ENCODE measurements around the gene DEGS1.

DEGS1 gene

GRCh38 chr1:224217655-224218623, 34.9 kb downstream of the DEGS1 start:
- Histone ChIP-seq H3K9me3 (ENCODE audit: insufficient read depth, low read length) (no peaks in the 10 kb centered on the region), H3K4me1 (ENCODE audit: insufficient read depth, insufficient read length) (peaks cover 8% of the 10 kb centered on the region), H3K36me3 (ENCODE audit: insufficient read depth, insufficient read length, low read length) (no peaks in the 10 kb centered on the region), H3K27me3 (ENCODE audit: insufficient read depth, insufficient read length) (no peaks in the 10 kb centered on the region), H3K9ac (ENCODE audit: insufficient read length, low read depth) (no peak overlapping the region), H3K4me3 (ENCODE audit: insufficient read length, low read depth) (no peak overlapping the region)
- no peak for DNase-seq (ENCODE audit: low read depth, low spot score)
- TF ChIP-seq ZNF274 (IDR thresholded peaks at IDR 0.05; ENCODE audit: low read depth, low read length) (no peak), YY1 (IDR thresholded peaks at IDR 0.05; ENCODE audit: insufficient read depth, insufficient read length) (no peak), SUZ12 (IDR thresholded peaks at IDR 0.05; ENCODE audit: extremely low read depth, insufficient read depth, insufficient read length) (no peak)

- Histone ChIP-seq H3K36me3 (ENCODE audit: insufficient read depth, insufficient read length, low read length) (no peaks in the 10 kb centered on the region), H3K9ac (ENCODE audit: insufficient read length, low read depth) (no peak overlapping the region), H3K4me1 (ENCODE audit: insufficient read depth, insufficient read length) (no peaks in the 10 kb centered on the region), H3K4me3 (ENCODE audit: insufficient read length, low read depth) (no peak overlapping the region), H3K27me3 (ENCODE audit: insufficient read depth, insufficient read length) (no peaks in the 10 kb centered on the region), H3K9me3 (ENCODE audit: insufficient read depth, low read length) (no peaks in the 10 kb centered on the region)
- DNase-seq (ENCODE audit: low read depth, low spot score), result no peak
- TF ChIP-seq ZNF274 (IDR thresholded peaks at IDR 0.05; ENCODE audit: low read depth, low read length) (no peak), SUZ12 (IDR thresholded peaks at IDR 0.05; ENCODE audit: extremely low read depth, insufficient read depth, insufficient read length) (no peak), YY1 (IDR thresholded peaks at IDR 0.05; ENCODE audit: insufficient read depth, insufficient read length) (no peak)
Observed at GRCh38 chr1:224219011-224219611, 36.1 kb downstream of the DEGS1 start.

- no peaks in the 10 kb centered on the region for H3K9me3 ChIP-seq (ENCODE audit: insufficient read depth, low read length)
- TF ChIP-seq ZNF274 (IDR thresholded peaks at IDR 0.05; ENCODE audit: low read depth, low read length), result no peak
- TF ChIP-seq SUZ12 (IDR thresholded peaks at IDR 0.05; ENCODE audit: extremely low read depth, insufficient read depth, insufficient read length), result no peak
- no peak for TF ChIP-seq YY1 (IDR thresholded peaks at IDR 0.05; ENCODE audit: insufficient read depth, insufficient read length)
- DNase-seq (ENCODE audit: low read depth, low spot score), result no peak
- no peaks in the 10 kb centered on the region for H3K27me3 ChIP-seq (ENCODE audit: insufficient read depth, insufficient read length)
- no peaks in the 10 kb centered on the region for H3K4me1 ChIP-seq (ENCODE audit: insufficient read depth, insufficient read length)
- H3K4me3 ChIP-seq (ENCODE audit: insufficient read length, low read depth), result no peak overlapping the region
- H3K36me3 ChIP-seq (ENCODE audit: insufficient read depth, insufficient read length, low read length), result no peaks in the 10 kb centered on the region
- no peak overlapping the region for H3K9ac ChIP-seq (ENCODE audit: insufficient read length, low read depth)
Observed at GRCh38 chr1:224219612-224220059, 36.6 kb downstream of the DEGS1 start.

GRCh38 chr1:224223819-224224714, 41.0 kb downstream of the DEGS1 start:
- no peaks in the 10 kb centered on the region for H3K4me1 ChIP-seq (ENCODE audit: insufficient read depth, insufficient read length)
- no peaks in the 10 kb centered on the region for H3K9me3 ChIP-seq (ENCODE audit: insufficient read depth, low read length)
- TF ChIP-seq ZNF274 (IDR thresholded peaks at IDR 0.05; ENCODE audit: low read depth, low read length), result no peak
- no peak for TF ChIP-seq YY1 (IDR thresholded peaks at IDR 0.05; ENCODE audit: insufficient read depth, insufficient read length)
- no peak for TF ChIP-seq SUZ12 (IDR thresholded peaks at IDR 0.05; ENCODE audit: extremely low read depth, insufficient read depth, insufficient read length)
- no peaks in the 10 kb centered on the region for H3K27me3 ChIP-seq (ENCODE audit: insufficient read depth, insufficient read length)
- H3K9ac ChIP-seq (ENCODE audit: insufficient read length, low read depth), result no peak overlapping the region
- no peak for DNase-seq (ENCODE audit: low read depth, low spot score)
- H3K4me3 ChIP-seq (ENCODE audit: insufficient read length, low read depth), result no peak overlapping the region
- H3K36me3 ChIP-seq (ENCODE audit: insufficient read depth, insufficient read length, low read length), result peaks cover 23% of the 10 kb centered on the region

- Histone ChIP-seq H3K9me3 (ENCODE audit: insufficient read depth, low read length) (no peaks in the 10 kb centered on the region), H3K36me3 (ENCODE audit: insufficient read depth, insufficient read length, low read length) (peaks cover 38% of the 10 kb centered on the region), H3K4me1 (ENCODE audit: insufficient read depth, insufficient read length) (no peaks in the 10 kb centered on the region), H3K27me3 (ENCODE audit: insufficient read depth, insufficient read length) (no peaks in the 10 kb centered on the region), H3K4me3 (ENCODE audit: insufficient read length, low read depth) (no peak overlapping the region), H3K9ac (ENCODE audit: insufficient read length, low read depth) (no peak overlapping the region)
- no peak for TF ChIP-seq YY1 (IDR thresholded peaks at IDR 0.05; ENCODE audit: insufficient read depth, insufficient read length)
- TF ChIP-seq SUZ12 (IDR thresholded peaks at IDR 0.05; ENCODE audit: extremely low read depth, insufficient read depth, insufficient read length), result no peak
- no peak for TF ChIP-seq ZNF274 (IDR thresholded peaks at IDR 0.05; ENCODE audit: low read depth, low read length)
- no peak for DNase-seq (ENCODE audit: low read depth, low spot score)
Observed at GRCh38 chr1:224226849-224227502, 43.9 kb downstream of the DEGS1 start.

GRCh38 chr1:224234017-224234416, 51.0 kb downstream of the DEGS1 start:
- Histone ChIP-seq H3K4me3 (ENCODE audit: insufficient read length, low read depth) (no peak overlapping the region), H3K9me3 (ENCODE audit: insufficient read depth, low read length) (no peaks in the 10 kb centered on the region), H3K36me3 (ENCODE audit: insufficient read depth, insufficient read length, low read length) (peaks cover 37% of the 10 kb centered on the region)

More at GRCh38 chr1:224234017-224234416, 51.0 kb downstream of the DEGS1 start:
- Histone ChIP-seq H3K4me1 (ENCODE audit: insufficient read depth, insufficient read length) (no peaks in the 10 kb centered on the region), H3K9ac (ENCODE audit: insufficient read length, low read depth) (no peak overlapping the region), H3K27me3 (ENCODE audit: insufficient read depth, insufficient read length) (no peaks in the 10 kb centered on the region)
- TF ChIP-seq YY1 (IDR thresholded peaks at IDR 0.05; ENCODE audit: insufficient read depth, insufficient read length) (no peak), SUZ12 (IDR thresholded peaks at IDR 0.05; ENCODE audit: extremely low read depth, insufficient read depth, insufficient read length) (no peak), ZNF274 (IDR thresholded peaks at IDR 0.05; ENCODE audit: low read depth, low read length) (no peak)
- DNase-seq (ENCODE audit: low read depth, low spot score), result no peak

Data from NT2/D1 (cell line).